Stimulated activated CD4-positive, alpha-beta T cell treated with anti-CD3 and anti-CD28 coated beads, Interleukin-2, amount 100 ng/mL, for 48 hours (primary cell): ENCODE measurements around the gene SLC15A1.

Source experiments
- DNase-seq, 2 donors: peaks; one replicate each; pipeline ENCODE4 v3.0.0-alpha.2; 2020

The SLC15A1 gene

GRCh38 chr13:98690348-98691022, 62.0 kb downstream of the SLC15A1 start:
- no peak for DNase-seq

- DNase-seq, result no peak
Measured at GRCh38 chr13:98689347-98689968, 63.0 kb downstream of the SLC15A1 start.

- DNase-seq, result no peak
Measured at GRCh38 chr13:98688373-98688772, 64.1 kb downstream of the SLC15A1 start.

- no peak for DNase-seq
Measured at GRCh38 chr13:98687319-98687718, 65.2 kb downstream of the SLC15A1 start.

GRCh38 chr13:98686270-98686669, 66.2 kb downstream of the SLC15A1 start:
- DNase-seq, result no peak

GRCh38 chr13:98685146-98685545, 67.3 kb downstream of the SLC15A1 start:
- DNase-seq, result no peak

- no peak for DNase-seq
Measured at GRCh38 chr13:98681049-98681448, 71.4 kb downstream of the SLC15A1 start.

- no peak for DNase-seq
Measured at GRCh38 chr13:98678741-98679140, 73.7 kb downstream of the SLC15A1 start.

GRCh38 chr13:98677398-98677797, 75.1 kb downstream of the SLC15A1 start:
- no peak for DNase-seq

- DNase-seq, result no peak
Measured at GRCh38 chr13:98676239-98676638, 76.2 kb downstream of the SLC15A1 start.

- no peak for DNase-seq
Measured at GRCh38 chr13:98675837-98676236, 76.6 kb downstream of the SLC15A1 start.

- no peak for DNase-seq
Measured at GRCh38 chr13:98675066-98675465, 77.4 kb downstream of the SLC15A1 start.

- peak; percentile 45 to 49 for DNase-seq
Measured at GRCh38 chr13:98672947-98673613, 79.4 kb downstream of the SLC15A1 start.

- no peak for DNase-seq
Measured at GRCh38 chr13:98668155-98668554, 84.3 kb downstream of the SLC15A1 start.

- DNase-seq, result no peak
Measured at GRCh38 chr13:98665638-98665995, 86.9 kb downstream of the SLC15A1 start.

GRCh38 chr13:98664924-98665637, 87.4 kb downstream of the SLC15A1 start:
- no peak for DNase-seq

GRCh38 chr13:98664510-98664909, 88.0 kb downstream of the SLC15A1 start:
- DNase-seq, result no peak

GRCh38 chr13:98664047-98664446, 88.4 kb downstream of the SLC15A1 start:
- DNase-seq, result peak; percentile 48 to 58

GRCh38 chr13:98658131-98658530, 94.3 kb downstream of the SLC15A1 start:
- no peak for DNase-seq

GRCh38 chr13:98657506-98658085, 94.9 kb downstream of the SLC15A1 start:
- no peak for DNase-seq

GRCh38 chr13:98656223-98656622, 96.2 kb downstream of the SLC15A1 start:
- no peak for DNase-seq

- peak; percentile 68 to 70 for DNase-seq
Measured at GRCh38 chr13:98653463-98653985, 98.9 kb downstream of the SLC15A1 start.
